ENCODE data around the gene ZNF91. TPM values are rescaled to one million over a fixed set of nuclear protein-coding genes. Genes with fewer than 3 reads are reported as not detected.

ZNF91 gene
- polyA plus RNA-seq, 1 donor from 2014 or later: 77.8 TPM

- H3K27ac ChIP-seq (ENCODE audit: low read length): no peak overlapping the region
- H2AFZ ChIP-seq (ENCODE audit: low read depth, low read length): no peak overlapping the region
- no peaks in the 10 kb centered on the region for H4K20me1 ChIP-seq (ENCODE audit: insufficient read depth)
- H3F3A ChIP-seq (ENCODE audit: insufficient read depth, low read length, poor library complexity, severe bottlenecking): no peaks in the 10 kb centered on the region
- H3K4me3 ChIP-seq (ENCODE audit: low read length): no peak overlapping the region
- H3K4me2 ChIP-seq (ENCODE audit: low read length): no peak overlapping the region
- H3K9me3 ChIP-seq (ENCODE audit: low read length): peaks cover 8% of the 10 kb centered on the region
- H3K9ac ChIP-seq (ENCODE audit: low read length): no peak overlapping the region
- no peaks in the 10 kb centered on the region for H3K9me2 ChIP-seq (ENCODE audit: insufficient read depth, low read length)
- TF ChIP-seq POLR2AphosphoS5 (IDR thresholded peaks at IDR 0.05): no peak
- no peak for TF ChIP-seq TAF1 (IDR thresholded peaks at IDR 0.05; ENCODE audit: low read depth)
- no peak for TF ChIP-seq MXI1 (conservative IDR thresholded peaks at IDR 0.05; ENCODE audit: poor library complexity, severe bottlenecking)
- TF ChIP-seq REST (IDR thresholded peaks at IDR 0.05; ENCODE audit: borderline replicate concordance): no peak
- TF ChIP-seq EZH2 (IDR thresholded peaks at IDR 0.05; ENCODE audit: borderline replicate concordance, insufficient read depth, low read length, poor library complexity, severe bottlenecking): no peak
- no peak for TF ChIP-seq CTCF (IDR thresholded peaks at IDR 0.05; ENCODE audit: poor library complexity, severe bottlenecking)
- no peak for TF ChIP-seq RAD21 (conservative IDR thresholded peaks at IDR 0.05)
- TF ChIP-seq SMC3 (conservative IDR thresholded peaks at IDR 0.05; ENCODE audit: poor library complexity): no peak
- TF ChIP-seq EP300 (conservative IDR thresholded peaks at IDR 0.05; ENCODE audit: poor library complexity, severe bottlenecking): no peak
- no peaks in the 10 kb centered on the region for H3K79me2 ChIP-seq (replicated peaks; ENCODE audit: insufficient read depth, low read length)
- no peaks in the 10 kb centered on the region for H3K27me3 ChIP-seq (ENCODE audit: insufficient read depth, low read depth, low read length)
- H3K36me3 ChIP-seq (ENCODE audit: insufficient read depth, low read length): no peaks in the 10 kb centered on the region
These were observed 42.6 kb upstream of the ZNF91 start for GRCh38 chr19:23437901-23438300.

- Histone ChIP-seq H3F3A (ENCODE audit: insufficient read depth, low read length, poor library complexity, severe bottlenecking) (no peaks in the 10 kb centered on the region), H3K4me2 (ENCODE audit: low read length) (no peak overlapping the region), H3K36me3 (ENCODE audit: insufficient read depth, low read length) (no peaks in the 10 kb centered on the region), H4K20me1 (ENCODE audit: insufficient read depth) (no peaks in the 10 kb centered on the region), H3K9me2 (ENCODE audit: insufficient read depth, low read length) (no peaks in the 10 kb centered on the region), H2AFZ (ENCODE audit: low read depth, low read length) (no peak overlapping the region), H3K27ac (ENCODE audit: low read length) (no peak overlapping the region), H3K9ac (ENCODE audit: low read length) (no peak overlapping the region), H3K27me3 (ENCODE audit: insufficient read depth, low read depth, low read length) (no peaks in the 10 kb centered on the region), H3K4me3 (ENCODE audit: low read length) (no peak overlapping the region), H3K9me3 (ENCODE audit: low read length) (peaks cover 8% of the 10 kb centered on the region), H3K79me2 (replicated peaks; ENCODE audit: insufficient read depth, low read length) (no peaks in the 10 kb centered on the region)
- no peak for TF ChIP-seq POLR2AphosphoS5 (IDR thresholded peaks at IDR 0.05)
These were observed 41.7 kb upstream of the ZNF91 start for GRCh38 chr19:23436944-23437343.

- Histone ChIP-seq H2AFZ (ENCODE audit: low read depth, low read length) (no peak overlapping the region), H3F3A (ENCODE audit: insufficient read depth, low read length, poor library complexity, severe bottlenecking) (no peaks in the 10 kb centered on the region), H3K27ac (ENCODE audit: low read length) (no peak overlapping the region), H3K79me2 (replicated peaks; ENCODE audit: insufficient read depth, low read length) (no peaks in the 10 kb centered on the region), H4K20me1 (ENCODE audit: insufficient read depth) (no peaks in the 10 kb centered on the region), H3K4me3 (ENCODE audit: low read length) (no peak overlapping the region), H3K4me2 (ENCODE audit: low read length) (no peak overlapping the region), H3K9me2 (ENCODE audit: insufficient read depth, low read length) (no peaks in the 10 kb centered on the region), H3K36me3 (ENCODE audit: insufficient read depth, low read length) (no peaks in the 10 kb centered on the region), H3K9ac (ENCODE audit: low read length) (no peak overlapping the region), H3K9me3 (ENCODE audit: low read length) (peaks cover 8% of the 10 kb centered on the region), H3K27me3 (ENCODE audit: insufficient read depth, low read depth, low read length) (no peaks in the 10 kb centered on the region)
- TF ChIP-seq CTCF (IDR thresholded peaks at IDR 0.05; ENCODE audit: poor library complexity, severe bottlenecking): no peak
- TF ChIP-seq TAF1 (IDR thresholded peaks at IDR 0.05; ENCODE audit: low read depth): no peak
- no peak for TF ChIP-seq MXI1 (conservative IDR thresholded peaks at IDR 0.05; ENCODE audit: poor library complexity, severe bottlenecking)
- TF ChIP-seq SMC3 (conservative IDR thresholded peaks at IDR 0.05; ENCODE audit: poor library complexity): no peak
- no peak for TF ChIP-seq POLR2AphosphoS5 (IDR thresholded peaks at IDR 0.05)
- no peak for TF ChIP-seq RAD21 (conservative IDR thresholded peaks at IDR 0.05)
- no peak for TF ChIP-seq EP300 (conservative IDR thresholded peaks at IDR 0.05; ENCODE audit: poor library complexity, severe bottlenecking)
- TF ChIP-seq EZH2 (IDR thresholded peaks at IDR 0.05; ENCODE audit: borderline replicate concordance, insufficient read depth, low read length, poor library complexity, severe bottlenecking): no peak
- TF ChIP-seq REST (IDR thresholded peaks at IDR 0.05; ENCODE audit: borderline replicate concordance): no peak
These were observed 41.0 kb upstream of the ZNF91 start for GRCh38 chr19:23436318-23436717.
